Upper lobe of left lung (tissue), 6 donors: Measurements from ENCODE around the gene PPP1R3C. TPM values are rescaled to one million over a fixed set of nuclear protein-coding genes. Genes with fewer than 3 reads are reported as not detected.

ENCODE experiments used
- ATAC-seq, 2 donors: fragments of 200-7000 bp; cut with Tn5 transposase; one replicate each; pipeline ENCODE4 v1.9.1; 2022; ENCODE audit warnings: mild to moderate bottlenecking in 2 of 2, moderate library complexity in 2 of 2; ENCODE audit not compliant: low FRiP score in 2 of 2
- DNase-seq, 2 donors: peaks; one replicate each; pipeline ENCODE4 v3.0.0-alpha.2; 2019 to 2020
- H3K27ac ChIP-seq, 4 donors: fragments of 200-600 bp; sonication (generic); one replicate each; pipeline ENCODE4 v1.5.1; 2016 to 2019
- H3K27me3 ChIP-seq, 4 donors: fragments of 200-600 bp; sonication (generic); one replicate each; pipeline ENCODE4 v1.5.1; 2017 to 2019
- H3K36me3 ChIP-seq, 4 donors: fragments of 200-600 bp; sonication (generic); one replicate each; pipeline ENCODE4 v1.5.1; 2016 to 2019
- H3K4me1 ChIP-seq, 4 donors: fragments of 200-600 bp; sonication (generic); one replicate each; pipeline ENCODE4 v1.5.1; 2018 to 2019
- H3K4me3 ChIP-seq, 4 donors: fragments of 200-600 bp; sonication (generic); one replicate each; pipeline ENCODE4 v1.5.1; 2017 to 2019; ENCODE audit warnings: mild to moderate bottlenecking in 2 of 4, moderate library complexity in 1 of 4
- H3K9me3 ChIP-seq, 4 donors: fragments of 200-600 bp; sonication (generic); one replicate each; pipeline ENCODE4 v1.5.1; 2018 to 2019
- EP300 ChIP-seq, 4 donors: sonication (generic); formaldehyde crosslinking; IDR thresholded peaks; one replicate each; pipeline ENCODE4 v1.5.1; 2017; ENCODE audit warnings: antibody characterized with exemption in 4 of 4, control low read depth in 2 of 4
- POLR2A ChIP-seq, 4 donors: fragments of 450-650 bp; IDR thresholded peaks; one replicate each; pipeline ENCODE4 v1.5.1; 2016 to 2017; ENCODE audit warnings: antibody characterized with exemption in 4 of 4, mild to moderate bottlenecking in 2 of 4
- POLR2AphosphoS5 ChIP-seq, 2 donors: sonication (generic); formaldehyde crosslinking; IDR thresholded peaks; one replicate each; pipeline ENCODE4 v1.5.1; 2017; ENCODE audit warnings: antibody characterized with exemption in 2 of 2
- WGBS, 2 donors: methylation state at CpG; one replicate each; pipeline ENCODE4 v1.1.5; 2017 to 2018; 5-methylcytosine and 5-hydroxymethylcytosine counted together
- total RNA-seq, 6 donors: library from RNA; depleted of rRNA in 4 of 6; stranded (reverse); fragments of >200 nt in 4 of 6; gene quantifications; one replicate each; pipeline versions ENCODE4 v1.1.0 to v1.2.1, GENCODE V29; 2016 to 2021
- TF ChIP-seq, protein P1 (sequence below), 6 experiments: fragments of 450-650 bp in 4 of 6; fragments of 200-600 bp in 2 of 6; sonication (generic) in 2 of 6; IDR thresholded peaks; one replicate each; pipeline ENCODE4 v1.5.1; 2016 to 2019; ENCODE audit warnings: antibody characterized with exemption in 6 of 6
- donor health status: DM: no; HTN: no; CAD: no; lungs with moderate emphysema.
- donor health status: DM: no; HTN: yes; CAD: no; lungs with severe emphysema.

The PPP1R3C gene
- total RNA-seq, 6 donors from 2014 or later, result 1.8 to 13.3 (median 10.2) TPM

GRCh38 chr10:91677911-91678310 is 45.0 kb upstream of the PPP1R3C start:
- no peak for TF ChIP-seq POLR2AphosphoS5 (IDR thresholded peaks at IDR 0.05)
- no peak for TF ChIP-seq POLR2A (IDR thresholded peaks at IDR 0.05)
- TF ChIP-seq, protein P1, sequence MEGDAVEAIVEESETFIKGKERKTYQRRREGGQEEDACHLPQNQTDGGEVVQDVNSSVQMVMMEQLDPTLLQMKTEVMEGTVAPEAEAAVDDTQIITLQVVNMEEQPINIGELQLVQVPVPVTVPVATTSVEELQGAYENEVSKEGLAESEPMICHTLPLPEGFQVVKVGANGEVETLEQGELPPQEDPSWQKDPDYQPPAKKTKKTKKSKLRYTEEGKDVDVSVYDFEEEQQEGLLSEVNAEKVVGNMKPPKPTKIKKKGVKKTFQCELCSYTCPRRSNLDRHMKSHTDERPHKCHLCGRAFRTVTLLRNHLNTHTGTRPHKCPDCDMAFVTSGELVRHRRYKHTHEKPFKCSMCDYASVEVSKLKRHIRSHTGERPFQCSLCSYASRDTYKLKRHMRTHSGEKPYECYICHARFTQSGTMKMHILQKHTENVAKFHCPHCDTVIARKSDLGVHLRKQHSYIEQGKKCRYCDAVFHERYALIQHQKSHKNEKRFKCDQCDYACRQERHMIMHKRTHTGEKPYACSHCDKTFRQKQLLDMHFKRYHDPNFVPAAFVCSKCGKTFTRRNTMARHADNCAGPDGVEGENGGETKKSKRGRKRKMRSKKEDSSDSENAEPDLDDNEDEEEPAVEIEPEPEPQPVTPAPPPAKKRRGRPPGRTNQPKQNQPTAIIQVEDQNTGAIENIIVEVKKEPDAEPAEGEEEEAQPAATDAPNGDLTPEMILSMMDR (IDR thresholded peaks at IDR 0.05), result no peak
- no peak for TF ChIP-seq EP300 (IDR thresholded peaks at IDR 0.05)
- Histone ChIP-seq H3K36me3 (no peaks in the 10 kb centered on the region), H3K27me3 (no peaks in the 10 kb centered on the region), H3K27ac (no peak overlapping the region), H3K4me1 (no peaks in the 10 kb centered on the region), H3K4me3 (no peak overlapping the region), H3K9me3 (no peaks in the 10 kb centered on the region)
- DNase-seq (no peak), ATAC-seq (no peak)
- 70 to 78% methylated on average over 2 of the region's 2 CpGs for WGBS, 2 donors

DNA sequence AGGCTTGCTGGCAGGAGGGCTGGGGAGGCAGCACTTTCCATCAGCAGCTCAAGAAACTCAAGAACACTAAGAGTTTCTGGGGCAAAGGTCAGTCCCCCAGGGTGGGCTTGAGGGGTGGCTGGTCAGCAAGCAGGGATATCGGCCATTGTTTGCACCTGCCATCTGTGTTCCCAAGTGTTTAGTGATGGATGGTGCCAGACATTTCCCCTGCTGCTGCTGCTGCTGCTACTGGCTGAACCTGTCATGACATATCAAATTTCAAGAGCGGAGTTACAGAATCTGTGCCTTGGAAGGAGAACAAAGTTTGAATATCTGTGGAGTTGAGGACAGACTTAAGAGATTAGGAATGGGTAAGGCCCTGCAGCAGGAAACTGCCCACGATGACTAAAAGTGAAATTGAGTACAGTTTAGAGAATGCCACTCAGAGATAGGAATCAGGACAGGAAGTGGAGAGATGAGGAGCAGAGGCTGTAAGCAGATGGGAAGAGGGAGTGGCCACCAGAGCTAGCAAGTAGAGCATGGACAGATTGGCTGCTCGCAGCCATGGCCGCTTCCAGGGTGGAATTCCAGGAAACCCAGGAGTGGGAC is 39.2 kb upstream of the PPP1R3C start:
- ATAC-seq, result no peak
- peaks cover 0 to 6% (median 0%) of the 10 kb centered on the region in 4 donors for H3K4me1 ChIP-seq
- WGBS, 2 donors, result 37 to 46% methylated on average over 4 to 5 of the region's 5 CpGs
- no peak overlapping the region for H3K27ac ChIP-seq
- no peak for DNase-seq
- no peaks in the 10 kb centered on the region for H3K27me3 ChIP-seq
- H3K9me3 ChIP-seq, result no peaks in the 10 kb centered on the region
- no peaks in the 10 kb centered on the region for H3K36me3 ChIP-seq
- no peak overlapping the region for H3K4me3 ChIP-seq
- TF ChIP-seq POLR2A (IDR thresholded peaks at IDR 0.05), result no peak
- no peak for TF ChIP-seq EP300 (IDR thresholded peaks at IDR 0.05)
- TF ChIP-seq, protein P1 (IDR thresholded peaks at IDR 0.05), result no peak
- TF ChIP-seq POLR2AphosphoS5 (IDR thresholded peaks at IDR 0.05), result no peak

- H3K4me3 ChIP-seq, result no peak overlapping the region
- 77 to 79% methylated on average over 3 of the region's 3 CpGs for WGBS, 2 donors
- DNase-seq (no peak), ATAC-seq (no peak)
- no peaks in the 10 kb centered on the region for H3K36me3 ChIP-seq
- TF ChIP-seq EP300 (IDR thresholded peaks at IDR 0.05) (no peak), POLR2A (IDR thresholded peaks at IDR 0.05) (no peak), POLR2AphosphoS5 (IDR thresholded peaks at IDR 0.05) (no peak)
- TF ChIP-seq, protein P1 (IDR thresholded peaks at IDR 0.05), result no peak
- H3K9me3 ChIP-seq, result no peaks in the 10 kb centered on the region
- H3K4me1 ChIP-seq, result peaks cover 0 to 6% (median 0%) of the 10 kb centered on the region in 4 donors
- no peak overlapping the region for H3K27ac ChIP-seq
- no peaks in the 10 kb centered on the region for H3K27me3 ChIP-seq
These were observed 36.0 kb upstream of the PPP1R3C start for GRCh38 chr10:91668913-91669312.

GRCh38 chr10:91665842-91666241 is 33.0 kb upstream of the PPP1R3C start:
- TF ChIP-seq POLR2AphosphoS5 (IDR thresholded peaks at IDR 0.05) (no peak), POLR2A (IDR thresholded peaks at IDR 0.05) (no peak), EP300 (IDR thresholded peaks at IDR 0.05) (no peak)
- TF ChIP-seq, protein P1 (IDR thresholded peaks at IDR 0.05), result no peak
- no peak for ATAC-seq

GRCh38 chr10:91664426-91664825 is 31.6 kb upstream of the PPP1R3C start:
- H3K27me3 ChIP-seq, result no peaks in the 10 kb centered on the region
- no peak for ATAC-seq
- no peaks in the 10 kb centered on the region for H3K9me3 ChIP-seq
- no peak overlapping the region for H3K4me3 ChIP-seq
- no peaks in the 10 kb centered on the region for H3K36me3 ChIP-seq
- 92 to 95% methylated on average over 2 of the region's 2 CpGs for WGBS, 2 donors
- H3K27ac ChIP-seq, result no peak overlapping the region
- no peak for TF ChIP-seq EP300 (IDR thresholded peaks at IDR 0.05)
- no peak for TF ChIP-seq POLR2AphosphoS5 (IDR thresholded peaks at IDR 0.05)
- TF ChIP-seq, protein P1 (IDR thresholded peaks at IDR 0.05), result no peak
- TF ChIP-seq POLR2A (IDR thresholded peaks at IDR 0.05), result no peak
- no peak for DNase-seq
- no peaks in the 10 kb centered on the region for H3K4me1 ChIP-seq

More at GRCh38 chr10:91665842-91666241, 33.0 kb upstream of the PPP1R3C start:
- H3K9me3 ChIP-seq, result no peaks in the 10 kb centered on the region
- H3K27me3 ChIP-seq, result no peaks in the 10 kb centered on the region
- H3K4me3 ChIP-seq, result no peak overlapping the region
- DNase-seq, result no peak
- no peak overlapping the region for H3K27ac ChIP-seq
- H3K4me1 ChIP-seq, result no peaks in the 10 kb centered on the region
- H3K36me3 ChIP-seq, result no peaks in the 10 kb centered on the region
